CD4-positive, alpha-beta T cell (primary cell): ENCODE results near the gene ZNF609. TPM values are rescaled to one million over a fixed set of nuclear protein-coding genes. Genes with fewer than 3 reads are reported as not detected.

Experiments used
- ATAC-seq: fragments of 200-7000 bp; cut with Tn5 transposase; one replicate; pipeline ENCODE4 v1.10.0; 2022; ENCODE audit warnings: mild to moderate bottlenecking; ENCODE audit not compliant: poor library complexity
- CTCF ChIA-PET: fragments of 350-600 bp; sonication (Branson Sonifier 250); formaldehyde crosslinking; loops from one replicate; lab custom pipeline; 2021; ENCODE audit warnings: antibody characterized with exemption, inconsistent platforms; lab: Charles Lee
- POLR2A ChIA-PET: fragments of 350-600 bp; sonication (Branson Sonifier 250); formaldehyde crosslinking; loops from one replicate; lab custom pipeline; 2021; ENCODE audit warnings: antibody characterized with exemption, inconsistent platforms; lab: Charles Lee
- DNase-seq, 14 experiments: peaks; one replicate each; pipeline ENCODE4 v3.0.0-alpha.2; 2013 to 2020; ENCODE audit warnings: mixed read lengths in 2 of 14
- H3K27ac ChIP-seq, 2 donors: one replicate each; pipeline versions ENCODE4 v1.5.1 to v1.7.0; 2013; ENCODE audit warnings: low read length in 2 of 2, low read depth in 1 of 2, mild to moderate bottlenecking in 1 of 2
- H3K27me3 ChIP-seq, 2 experiments: 1 replicate in 1 of 2; 2 replicates in 1 of 2; pipeline versions ENCODE4 v1.6.1 to v1.7.0; 2013; ENCODE audit warnings: low read length in 2 of 2, control low read depth in 1 of 2, mild to moderate bottlenecking in 1 of 2, moderate library complexity in 1 of 2; ENCODE audit not compliant: insufficient read depth in 2 of 2, control insufficient read depth in 1 of 2
- H3K36me3 ChIP-seq: one replicate; pipeline ENCODE4 v1.6.1; 2013; ENCODE audit warnings: low read length, control low read depth; ENCODE audit not compliant: insufficient read depth
- H3K4me1 ChIP-seq: one replicate; pipeline ENCODE4 v1.6.1; 2013; ENCODE audit warnings: low read length, control low read depth; ENCODE audit not compliant: insufficient read depth
- H3K4me3 ChIP-seq: one replicate; pipeline ENCODE4 v1.5.1; 2013; ENCODE audit warnings: mild to moderate bottlenecking, low read length, moderate library complexity
- H3K9me3 ChIP-seq, 2 experiments: 1 replicate in 1 of 2; 2 replicates in 1 of 2; pipeline versions ENCODE4 v1.6.1 to v1.7.0; 2013; ENCODE audit warnings: low read length in 2 of 2, mild to moderate bottlenecking in 2 of 2, control low read depth in 1 of 2, moderate library complexity in 1 of 2; ENCODE audit not compliant: control insufficient read depth in 1 of 2, insufficient read depth in 1 of 2
- H3K27ac Mint-ChIP-seq: one replicate; pipeline ENCODE4 v1.8.0; 2020; ENCODE audit warnings: mixed read lengths
- H3K27me3 Mint-ChIP-seq: one replicate; pipeline ENCODE4 v1.8.0; 2021; ENCODE audit warnings: mixed read lengths
- H3K36me3 Mint-ChIP-seq: one replicate; pipeline ENCODE4 v1.8.0; 2021; ENCODE audit warnings: low read depth, mixed read lengths
- H3K4me1 Mint-ChIP-seq: one replicate; pipeline ENCODE4 v1.8.0; 2021; ENCODE audit warnings: low read depth, mixed read lengths
- H3K4me3 Mint-ChIP-seq: one replicate; pipeline ENCODE4 v1.8.0; 2020; ENCODE audit warnings: mild to moderate bottlenecking, mixed read lengths
- H3K9me3 Mint-ChIP-seq: one replicate; pipeline ENCODE4 v1.8.0; 2020; ENCODE audit warnings: mixed read lengths
- CTCF ChIP-seq: fragments of 200-600 bp; IDR thresholded peaks from one replicate; pipeline ENCODE4 v1.8.0; 2022; ENCODE audit warnings: antibody characterized with exemption, mild to moderate bottlenecking
- intact Hi-C, 2 experiments: fragments of 100-400 bp; cut with DNase I in 1 of 2; cut with micrococcal nuclease in 1 of 2; formaldehyde crosslinking; loops; one replicate each; pipeline versions ENCODE4 v1.15.1 to v1.9.0; 2023 to 2025; cut with DNase I, micrococcal nuclease
- total RNA-seq, 174 experiments: library from RNA in 2 of 174; stranded (reverse) in 2 of 174; gene quantifications; one replicate each; pipeline ENCODE4 v1.2.3 and lab custom pipeline; 2021 to 2026

Gene ZNF609
- total RNA-seq, 2 experiments from 2014 or later = 62.4 to 65.3 TPM

- no peak for TF ChIP-seq CTCF
- peak overlapping the region; percentile 22 for H3K4me3 ChIP-seq
- Mint-ChIP-seq H3K36me3 (peaks cover 14% of the 10 kb centered on the region), H3K9me3 (peaks cover 3% of the 10 kb centered on the region), H3K4me1 (peaks cover 68% of the 10 kb centered on the region), H3K27me3 (no peaks in the 10 kb centered on the region), H3K4me3 (peak overlapping the region; percentile 84), H3K27ac (peak overlapping the region; percentile 88)
- ChIA-PET CTCF (no interaction called here), POLR2A (interaction anchor here (0.6 to 1.8 kb wide), 8 partner anchors 9 to 115 kb away, joined by 3 to 10 read pairs (median 4); no protein-coding TSS in a partner anchor)
- ATAC-seq (peak; percentile 57), DNase-seq (peak in 2 of 14 experiments; percentile 29 to 39)
- peaks cover 6 to 9% of the 10 kb centered on the region in 2 experiments for H3K9me3 ChIP-seq
- peak overlapping the region; percentile 53 to 60 for H3K27ac ChIP-seq
- intact Hi-C loops = loop anchor here in 1 of 2 experiments (5.0 kb wide), 1 partner anchor 39 kb away; no protein-coding TSS in a partner anchor
- peaks cover 41% of the 10 kb centered on the region for H3K4me1 ChIP-seq
- H3K36me3 ChIP-seq = peaks cover 2% of the 10 kb centered on the region
- H3K27me3 ChIP-seq = no peaks in the 10 kb centered on the region
Observed at GRCh38 chr15:64583519-64583918, 123.1 kb downstream of the ZNF609 start.

- CTCF ChIA-PET = no interaction called here
- H3K4me1 Mint-ChIP-seq = peaks cover 72% of the 10 kb centered on the region
- peak overlapping the region; percentile 84 for H3K4me3 Mint-ChIP-seq
- no peaks in the 10 kb centered on the region for H3K27me3 Mint-ChIP-seq
- peaks cover 6 to 9% of the 10 kb centered on the region in 2 experiments for H3K9me3 ChIP-seq
- DNase-seq (no peak), ATAC-seq (peak; percentile 28)
- peak overlapping the region; percentile 22 for H3K4me3 ChIP-seq
- H3K36me3 ChIP-seq = peaks cover 2% of the 10 kb centered on the region
- no peak for TF ChIP-seq CTCF
- intact Hi-C loops = loop anchor here in 1 of 2 experiments (5.0 kb wide), 1 partner anchor 38 kb away; no protein-coding TSS in a partner anchor
- peaks cover 46% of the 10 kb centered on the region for H3K4me1 ChIP-seq
- POLR2A ChIA-PET = interaction anchor here (0.7 to 1.8 kb wide), 7 partner anchors 9 to 68 kb away, joined by 3 to 10 read pairs (median 5); no protein-coding TSS in a partner anchor
- peak overlapping the region; percentile 53 to 60 for H3K27ac ChIP-seq
- peak overlapping the region; percentile 88 for H3K27ac Mint-ChIP-seq
- peaks cover 3% of the 10 kb centered on the region for H3K9me3 Mint-ChIP-seq
- H3K36me3 Mint-ChIP-seq = peaks cover 14% of the 10 kb centered on the region
- no peaks in the 10 kb centered on the region for H3K27me3 ChIP-seq
Observed at GRCh38 chr15:64583983-64584382, 123.6 kb downstream of the ZNF609 start.

GRCh38 chr15:64586259-64586870 is 126.0 kb downstream of the ZNF609 start:
- Mint-ChIP-seq H3K27ac (peak overlapping the region; percentile 67), H3K36me3 (peaks cover 7% of the 10 kb centered on the region), H3K4me3 (peak overlapping the region; percentile 49), H3K4me1 (peaks cover 80% of the 10 kb centered on the region), H3K27me3 (no peaks in the 10 kb centered on the region), H3K9me3 (no peaks in the 10 kb centered on the region)
- no peaks in the 10 kb centered on the region for H3K36me3 ChIP-seq
- ChIA-PET POLR2A (no interaction called here), CTCF (interaction anchor here (0.6 kb wide), 1 partner anchor 185 kb away, joined by 3 read pairs; no protein-coding TSS in a partner anchor)
- peaks cover 0 to under 1% of the 10 kb centered on the region in 2 experiments for H3K9me3 ChIP-seq
- no peak for DNase-seq
- H3K27ac ChIP-seq = no peak overlapping the region
- H3K4me1 ChIP-seq = peaks cover 48% of the 10 kb centered on the region
- intact Hi-C loops = no loop called here
- no peak for ATAC-seq
- TF ChIP-seq CTCF = no peak
- H3K4me3 ChIP-seq = no peak overlapping the region
- no peaks in the 10 kb centered on the region for H3K27me3 ChIP-seq
